ENCODE results near the gene WDR62. TPM values are rescaled to one million over a fixed set of nuclear protein-coding genes. Genes with fewer than 3 reads are reported as not detected.

WDR62 gene
- total RNA-seq, 4 donors from 2014 or later: 0.31 to 0.95 (median 0.69) TPM

GRCh38 chr19:36013280-36014011 is 41.3 kb upstream of the WDR62 start:
- DNase-seq (ENCODE audit: low spot score): no peak
- ATAC-seq (ENCODE audit: low FRiP score): no peak
- TF ChIP-seq CTCF (IDR thresholded peaks at IDR 0.05): no peak

- ATAC-seq (ENCODE audit: low FRiP score): peak; percentile 99
- no peak for TF ChIP-seq CTCF (IDR thresholded peaks at IDR 0.05)
- DNase-seq (ENCODE audit: low spot score): peak; percentile 99
Observed at GRCh38 chr19:36014012-36014924, 40.4 kb upstream of the WDR62 start, which contains the start of gene ALKBH6. TSS of gene ALKBH6 (minus strand) at chr19:36014213. CDS start at chr19:36013397, 816 bp downstream.

GRCh38 chr19:36019061-36019670 is 35.5 kb upstream of the WDR62 start:
- TF ChIP-seq CTCF (IDR thresholded peaks at IDR 0.05): no peak
- no peak for DNase-seq (ENCODE audit: low spot score)
- no peak for ATAC-seq (ENCODE audit: low FRiP score)

- no peak for ATAC-seq (ENCODE audit: low FRiP score)
- TF ChIP-seq CTCF (IDR thresholded peaks at IDR 0.05): no peak
- no peak for DNase-seq (ENCODE audit: low spot score)
Observed at GRCh38 chr19:36023432-36023831, 31.3 kb upstream of the WDR62 start.

- DNase-seq (ENCODE audit: low spot score): no peak
- no peak for TF ChIP-seq CTCF (IDR thresholded peaks at IDR 0.05)
- no peak for ATAC-seq (ENCODE audit: low FRiP score)
Observed at GRCh38 chr19:36025541-36025940, 29.2 kb upstream of the WDR62 start.

GRCh38 chr19:36026091-36026876 is 28.4 kb upstream of the WDR62 start:
- ATAC-seq (ENCODE audit: low FRiP score) (no peak), DNase-seq (ENCODE audit: low spot score) (no peak)
- TF ChIP-seq CTCF (IDR thresholded peaks at IDR 0.05): no peak
